ENCODE measurements around the gene NEO1. TPM values are rescaled to one million over a fixed set of nuclear protein-coding genes. Genes with fewer than 3 reads are reported as not detected.

NEO1 gene
- total RNA-seq, 4 donors from 2014 or later, result 74.0 to 117 (median 107) TPM

- no peaks in the 10 kb centered on the region for H3K36me3 ChIP-seq
- no peak overlapping the region for H3K27ac ChIP-seq
- no peaks in the 10 kb centered on the region for H3K27me3 ChIP-seq
- no peak for DNase-seq (ENCODE audit: low spot score in 2 of 2)
- no peak overlapping the region for H3K4me3 ChIP-seq
- 79% methylated on average over 2 of the region's 2 CpGs for WGBS
- no peaks in the 10 kb centered on the region for H3K9me3 ChIP-seq
- TF ChIP-seq CTCF (IDR thresholded peaks at IDR 0.05) (no peak), POLR2A (IDR thresholded peaks at IDR 0.05) (no peak), EP300 (IDR thresholded peaks at IDR 0.05) (no peak), POLR2AphosphoS5 (IDR thresholded peaks at IDR 0.05) (no peak)
- no peaks in the 10 kb centered on the region for H3K4me1 ChIP-seq
Measured at GRCh38 chr15:73031648-73032047, 20.6 kb upstream of the NEO1 start.

DNA sequence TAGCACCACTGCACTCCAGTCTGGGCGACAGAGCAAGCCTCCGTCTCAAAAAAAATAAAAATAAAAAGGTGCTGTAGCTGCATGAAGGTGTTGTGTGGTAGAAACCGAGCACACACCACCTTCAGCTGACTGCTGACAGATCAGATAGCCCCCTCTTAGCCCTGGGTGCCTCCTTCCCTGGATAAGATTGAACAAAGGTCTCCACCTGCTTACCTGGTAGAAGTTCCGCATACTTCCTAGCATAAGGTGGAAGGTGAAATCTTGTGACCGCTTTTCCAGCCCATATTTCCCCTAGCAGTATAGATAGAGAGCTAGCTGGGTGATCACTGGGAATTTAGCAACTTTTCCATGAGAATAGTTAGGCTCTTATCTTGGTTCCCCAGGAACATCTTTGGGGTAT lies 18.7 kb upstream of the NEO1 start:
- no peak for DNase-seq (ENCODE audit: low spot score in 2 of 2)
- Histone ChIP-seq H3K27me3 (no peaks in the 10 kb centered on the region), H3K9me3 (no peaks in the 10 kb centered on the region), H3K27ac (no peak overlapping the region), H3K4me3 (no peak overlapping the region), H3K4me1 (no peaks in the 10 kb centered on the region), H3K36me3 (no peaks in the 10 kb centered on the region)
- TF ChIP-seq POLR2AphosphoS5 (IDR thresholded peaks at IDR 0.05) (no peak), EP300 (IDR thresholded peaks at IDR 0.05) (no peak), POLR2A (IDR thresholded peaks at IDR 0.05) (no peak), CTCF (IDR thresholded peaks at IDR 0.05) (no peak)
- 90% methylated on average over 5 of the region's 5 CpGs for WGBS

DNA sequence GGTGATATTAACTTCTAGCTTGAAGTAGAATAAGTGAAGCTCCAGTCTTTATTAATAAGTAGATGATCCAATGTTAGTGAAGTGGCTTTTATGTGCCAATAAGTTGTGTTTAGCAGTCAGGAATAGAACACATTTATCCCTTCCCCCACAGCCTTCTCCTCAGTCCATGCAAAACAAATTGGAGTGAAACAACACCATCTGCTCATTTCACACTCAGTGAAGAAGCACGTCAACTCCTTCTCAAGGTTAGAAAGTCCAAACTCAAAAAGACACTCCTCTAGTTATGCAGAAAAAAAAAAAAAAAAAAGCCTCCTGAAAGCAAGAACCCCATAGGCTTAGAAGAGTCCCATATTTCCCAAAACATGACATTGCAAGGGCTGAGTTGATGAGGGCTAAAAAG lies 18.0 kb upstream of the NEO1 start:
- Histone ChIP-seq H3K9me3 (no peaks in the 10 kb centered on the region), H3K36me3 (no peaks in the 10 kb centered on the region), H3K4me3 (no peak overlapping the region), H3K27me3 (no peaks in the 10 kb centered on the region), H3K27ac (no peak overlapping the region), H3K4me1 (no peaks in the 10 kb centered on the region)
- WGBS, result 73% methylated on average over 1 of the region's 1 CpG
- no peak for TF ChIP-seq POLR2AphosphoS5 (IDR thresholded peaks at IDR 0.05)
- no peak for TF ChIP-seq EP300 (IDR thresholded peaks at IDR 0.05)
- no peak for TF ChIP-seq POLR2A (IDR thresholded peaks at IDR 0.05)
- no peak for TF ChIP-seq CTCF (IDR thresholded peaks at IDR 0.05)
- DNase-seq (ENCODE audit: low spot score in 2 of 2), result no peak

DNA sequence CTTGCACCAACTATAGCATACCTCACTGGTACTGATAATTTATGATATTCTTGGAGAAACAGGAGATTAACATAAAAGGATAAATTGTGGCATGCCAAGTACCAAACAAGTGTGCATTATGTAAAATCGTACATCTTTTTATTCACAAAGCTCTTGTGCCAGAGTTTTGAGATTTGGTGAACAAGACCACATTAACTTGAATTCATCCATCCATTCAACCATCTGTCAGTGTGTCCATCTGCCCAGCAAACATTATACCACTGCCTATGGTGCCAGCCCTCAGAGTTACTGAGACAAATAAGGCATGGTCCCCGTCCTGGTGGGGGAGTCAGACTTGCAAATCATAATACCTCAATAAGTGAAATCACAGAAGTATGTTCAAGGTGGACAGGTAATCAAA lies 17.0 kb upstream of the NEO1 start:
- no peaks in the 10 kb centered on the region for H3K9me3 ChIP-seq
- 82% methylated on average over 2 of the region's 2 CpGs for WGBS
- TF ChIP-seq POLR2A (IDR thresholded peaks at IDR 0.05), result no peak

GRCh38 chr15:73038220-73038619 lies 14.0 kb upstream of the NEO1 start:
- H3K9me3 ChIP-seq, result no peaks in the 10 kb centered on the region
- H3K27me3 ChIP-seq, result no peaks in the 10 kb centered on the region
- 75% methylated on average over 4 of the region's 4 CpGs for WGBS
- no peaks in the 10 kb centered on the region for H3K4me1 ChIP-seq
- H3K36me3 ChIP-seq, result no peaks in the 10 kb centered on the region
- no peak for DNase-seq (ENCODE audit: low spot score in 2 of 2)
- TF ChIP-seq POLR2A (IDR thresholded peaks at IDR 0.05), result no peak
- no peak for TF ChIP-seq EP300 (IDR thresholded peaks at IDR 0.05)
- TF ChIP-seq CTCF (IDR thresholded peaks at IDR 0.05), result no peak
- no peak for TF ChIP-seq POLR2AphosphoS5 (IDR thresholded peaks at IDR 0.05)
- no peak overlapping the region for H3K27ac ChIP-seq
- no peak overlapping the region for H3K4me3 ChIP-seq

More for the DNA sequence above, 17.0 kb upstream of the NEO1 start:
- Histone ChIP-seq H3K4me1 (no peaks in the 10 kb centered on the region), H3K4me3 (no peak overlapping the region), H3K27me3 (no peaks in the 10 kb centered on the region), H3K27ac (no peak overlapping the region), H3K36me3 (no peaks in the 10 kb centered on the region)
- DNase-seq (ENCODE audit: low spot score in 2 of 2), result no peak

GRCh38 chr15:73046073-73046472 lies 6.2 kb upstream of the NEO1 start:
- H3K9me3 ChIP-seq, result no peaks in the 10 kb centered on the region
- no peaks in the 10 kb centered on the region for H3K36me3 ChIP-seq
- DNase-seq (ENCODE audit: low spot score in 2 of 2), result no peak
- no peaks in the 10 kb centered on the region for H3K27me3 ChIP-seq
- H3K27ac ChIP-seq, result no peak overlapping the region
- H3K4me3 ChIP-seq, result no peak overlapping the region
- peaks cover 6% of the 10 kb centered on the region for H3K4me1 ChIP-seq
- 63% methylated on average over 5 of the region's 5 CpGs for WGBS
- TF ChIP-seq CTCF (IDR thresholded peaks at IDR 0.05), result no peak
- TF ChIP-seq EP300 (IDR thresholded peaks at IDR 0.05), result no peak
